GM12878 (cell line): Measurements from ENCODE around the gene PLSCR3. TPM values are rescaled to one million over a fixed set of nuclear protein-coding genes. Genes with fewer than 3 reads are reported as not detected.

Source experiments
- ATAC-seq: fragments of 200-7000 bp; cut with Tn5 transposase; 3 replicates; pipeline ENCODE4 v1.9.1; 2020; ENCODE audit warnings: mild to moderate bottlenecking, moderate library complexity
- BruUV-seq: library from RNA; stranded (reverse); fragments of 400-500 nt; replicated peaks from 2 replicates; lab custom pipeline; 2021; lab: Mats Ljungman, UMichigan
- CTCF ChIA-PET: fragments of 300-600 bp; sonication (Branson Sonifier 250); formaldehyde crosslinking; extraction: SDS; loops from one replicate; lab custom pipeline; 2021; ENCODE audit warnings: inconsistent platforms; lab: Yijun Ruan, JAX
- POLR2A ChIA-PET: fragments of 350-600 bp; formaldehyde crosslinking; extraction: SDS; loops from one replicate; lab custom pipeline; 2021; ENCODE audit warnings: inconsistent platforms; lab: Charles Lee
- RAD21 ChIA-PET: fragments of 300-600 bp; sonication (Branson Sonifier 250); formaldehyde crosslinking; loops from one replicate; lab custom pipeline; 2023; ENCODE audit warnings: antibody characterized with exemption; ENCODE audit not compliant: unreplicated experiment; lab: Charles Lee
- SMC1A ChIA-PET: fragments of 300-600 bp; sonication (Branson Sonifier 250); formaldehyde crosslinking; loops from one replicate; lab custom pipeline; 2023; ENCODE audit not compliant: unreplicated experiment, uncharacterized antibody; lab: Charles Lee
- DNase-seq: peaks from one replicate; pipeline ENCODE4 v3.0.0-alpha.2; 2011; ENCODE audit warnings: low read depth, low spot score
- FAIRE-seq: peaks from 3 replicates; lab custom pipeline; 2011; peaks lifted over from hg19 to GRCh38; lab: Jason Lieb, UNC
- H2AFZ ChIP-seq: 2 replicates; pipeline ENCODE4 v1.6.0; 2011; ENCODE audit warnings: low read depth, low read length, control low read depth; ENCODE audit not compliant: control insufficient read depth
- H3K27ac ChIP-seq: 2 replicates; pipeline ENCODE4 v1.5.1; 2011; ENCODE audit warnings: control low read depth; ENCODE audit not compliant: control insufficient read depth, insufficient read depth
- H3K27me3 ChIP-seq, 2 experiments: replicated peaks in 1 of 2; 2 replicates each; pipeline versions ENCODE4 v1.6.0 to v1.6.1; 2011; ENCODE audit warnings: low read length in 1 of 2; ENCODE audit not compliant: control insufficient read depth in 2 of 2, insufficient read depth in 2 of 2
- H3K36me3 ChIP-seq, 2 experiments: 2 replicates each; pipeline ENCODE4 v1.5.1; 2011; ENCODE audit warnings: low read length in 1 of 2; ENCODE audit not compliant: control insufficient read depth in 2 of 2, insufficient read depth in 2 of 2
- H3K4me1 ChIP-seq: 2 replicates; pipeline ENCODE4 v1.6.1; 2011; ENCODE audit warnings: mild to moderate bottlenecking, low read length, moderate library complexity, mixed read lengths; ENCODE audit not compliant: control insufficient read depth, insufficient read depth
- H3K4me2 ChIP-seq: 2 replicates; pipeline ENCODE4 v1.6.0; 2011; ENCODE audit warnings: control low read depth; ENCODE audit not compliant: control insufficient read depth, insufficient read depth
- H3K4me3 ChIP-seq: fragments of 200-600 bp; sonication (generic); 2 replicates; pipeline ENCODE4 v1.5.1; 2016
- H3K79me2 ChIP-seq: 2 replicates; pipeline ENCODE4 v1.6.0; 2011; ENCODE audit warnings: low read length; ENCODE audit not compliant: control insufficient read depth, insufficient read depth
- H3K9ac ChIP-seq: 2 replicates; pipeline ENCODE4 v1.8.0; 2011; ENCODE audit warnings: low read length, control low read depth, mixed read lengths; ENCODE audit not compliant: control insufficient read depth, insufficient read depth
- H3K9me3 ChIP-seq: replicated peaks from 3 replicates; pipeline ENCODE4 v1.5.1; 2011; ENCODE audit warnings: mild to moderate bottlenecking, low read length; ENCODE audit not compliant: control insufficient read depth, insufficient read depth
- H4K20me1 ChIP-seq: 2 replicates; pipeline ENCODE4 v1.6.0; 2011; ENCODE audit not compliant: control insufficient read depth, insufficient read depth
- ATF3 ChIP-seq: IDR thresholded peaks from 2 replicates; pipeline ENCODE4 v1.6.1; 2011; ENCODE audit warnings: low read depth, mild to moderate bottlenecking, low read length, moderate library complexity, borderline replicate concordance; ENCODE audit errors: extremely low read depth
- E2F4 ChIP-seq: IDR thresholded peaks from 2 replicates; pipeline ENCODE4 v1.6.1; 2012; ENCODE audit warnings: low read depth, low read length, improper control_type of control experiment
- IRF4 ChIP-seq: IDR thresholded peaks from 2 replicates; pipeline ENCODE4 v1.6.1; 2011; ENCODE audit warnings: low read depth, low read length
- NFYA ChIP-seq: IDR thresholded peaks from 2 replicates; pipeline ENCODE4 v1.6.1; 2011; ENCODE audit warnings: low read depth, mild to moderate bottlenecking, low read length, improper control_type of control experiment, borderline replicate concordance
- POLR2A ChIP-seq: IDR thresholded peaks from 2 replicates; pipeline ENCODE4 v1.6.1; 2011; ENCODE audit warnings: low read depth, mild to moderate bottlenecking, low read length
- RAD51 ChIP-seq: fragments of 450-650 bp; IDR thresholded peaks from 2 replicates; pipeline ENCODE4 v1.6.1; 2016; ENCODE audit warnings: moderate library complexity, mild to moderate bottlenecking, inconsistent platforms
- RELB ChIP-seq: fragments of 450-650 bp; IDR thresholded peaks from 2 replicates; pipeline ENCODE4 v1.6.1; 2017; ENCODE audit warnings: low read depth, mild to moderate bottlenecking, moderate library complexity
- REST ChIP-seq: IDR thresholded peaks from 2 replicates; pipeline ENCODE4 v1.6.1; 2012; ENCODE audit warnings: mild to moderate bottlenecking, low read depth, low read length
- WGBS: methylation state at CpG from one replicate; pipeline ENCODE4 v1.1.6; 2016; ENCODE audit warnings: low lambda C conversion rate; ENCODE audit not compliant: insufficient replicate concordance, insufficient coverage; ENCODE audit errors: missing lambda C conversion rate; 5-methylcytosine and 5-hydroxymethylcytosine counted together
- in situ Hi-C: fragments of 300-500 bp; cut with MboI; formaldehyde crosslinking; loops from 9 replicates; pipeline ENCODE4 v1.14.3; 2018; ENCODE audit warnings: mixed read lengths
- intact Hi-C: fragments of 100-400 bp; cut with micrococcal nuclease; formaldehyde crosslinking; loops from one replicate; pipeline ENCODE4 v1.14.2; 2022; ENCODE audit not compliant: unreplicated experiment
- polyA plus RNA-seq, 11 experiments: library from polyadenylated mRNA; depleted of rRNA in 4 of 11; unstranded in 6 of 11; stranded (reverse) in 5 of 11; fragments of >200 nt; fragmentation: Nextera tagmentation in 4 of 11; fragmentation: Illumina TruSeq in 1 of 11; extraction: Ambion mirVana in 4 of 11; extraction: Trizol in 1 of 11; gene quantifications; 1 replicate in 1 of 11; 2 replicates in 10 of 11; pipeline versions ENCODE4 v1.2.1 to v1.2.3, GENCODE V29; 2011 to 2016; ENCODE audit warnings: inconsistent platforms in 2 of 11, missing spikeins in 2 of 11, low read depth in 1 of 11
- total RNA-seq, 4 experiments: library from RNA; depleted of rRNA in 3 of 4; stranded (reverse); fragments of >200 nt in 3 of 4; fragmentation: Illumina TruSeq in 1 of 4; extraction: Trizol in 1 of 4; gene quantifications; 2 replicates each; pipeline versions ENCODE4 v1.2.1 to v1.2.3, GENCODE V29; 2013 to 2021
- TF ChIP-seq, protein P1 (sequence below): IDR thresholded peaks from 2 replicates; pipeline ENCODE4 v1.6.1; 2012; ENCODE audit warnings: low read depth, low read length, improper control_type of control experiment

Gene PLSCR3
- total and polyA plus RNA-seq, 10 of the 15 experiments (the other 5 are each of a cell fraction or from before 2014, with no cell fraction given), result 9.9 to 51.4 (median 43.4) TPM

GRCh38 chr17:7380855-7381683 lies 13.3 kb downstream of the PLSCR3 start, which contains the start of gene TNK1:
TNK1 (plus strand) TSS chr17:7381089; CDS start chr17:7382927, 1,838 bp downstream.
- intact Hi-C loops, result no loop called here
- H4K20me1 ChIP-seq, result no peaks in the 10 kb centered on the region
- H3K4me2 ChIP-seq, result no peak within 1 kb of the TSS
- BruUV-seq, result no TSS peak
- TF ChIP-seq RELB (no peak), POLR2A (peak; percentile 31; the same call in 1 of the 2 replicates), REST (no peak), IRF4 (no peak), ATF3 (no peak), RAD51 (no peak), E2F4 (no peak), NFYA (no peak)
- TF ChIP-seq, protein P1, sequence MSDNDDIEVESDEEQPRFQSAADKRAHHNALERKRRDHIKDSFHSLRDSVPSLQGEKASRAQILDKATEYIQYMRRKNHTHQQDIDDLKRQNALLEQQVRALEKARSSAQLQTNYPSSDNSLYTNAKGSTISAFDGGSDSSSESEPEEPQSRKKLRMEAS, result no peak
- TF ChIP-seq, all 136 proteins: peak for 1
- Histone ChIP-seq H2AFZ (no peak within 1 kb of the TSS), H3K4me1 (peaks cover 8% of the 10 kb centered on the region; the same call in 1 of the 2 replicates), H3K36me3 (no peaks in the 10 kb centered on the region), H3K4me3 (no peak within 1 kb of the TSS), H3K9me3 (peaks cover 3% of the 10 kb centered on the region; the same call in 2 of the 3 replicates), H3K9ac (no peak within 1 kb of the TSS), H3K27me3 (peaks cover 4 to 5% of the 10 kb centered on the region in 2 experiments; a peak in 3 of 4 replicates), H3K27ac (no peak within 1 kb of the TSS), H3K79me2 (no peaks in the 10 kb centered on the region)
- 18% methylated on average over 43 of the region's 52 CpGs for WGBS
- DNase-seq (no peak), ATAC-seq (no peak), FAIRE-seq (no peak)
- ChIA-PET SMC1A (no interaction called here), POLR2A (no interaction called here), CTCF (no interaction called here), RAD21 (no interaction called here)
- in situ Hi-C loops, result no loop called here
